Vagina (tissue), 2 donors: ENCODE measurements around the gene SLC10A7. TPM values are rescaled to one million over a fixed set of nuclear protein-coding genes. Genes with fewer than 3 reads are reported as not detected.

Source experiments
- DNase-seq, 2 donors: peaks; one replicate each; pipeline ENCODE4 v3.0.0-alpha.2; 2017; ENCODE audit errors: extremely low spot score in 2 of 2
- H3K27ac ChIP-seq: fragments of 200-600 bp; sonication (generic); one replicate; pipeline ENCODE4 v1.5.1; 2019
- H3K27me3 ChIP-seq: fragments of 200-600 bp; sonication (generic); one replicate; pipeline ENCODE4 v1.5.1; 2019
- H3K36me3 ChIP-seq, 2 donors: fragments of 200-600 bp; sonication (generic); one replicate each; pipeline ENCODE4 v1.5.1; 2017 to 2019
- H3K4me1 ChIP-seq: fragments of 200-600 bp; sonication (generic); one replicate; pipeline ENCODE4 v1.5.1; 2019
- H3K4me3 ChIP-seq, 2 donors: fragments of 200-600 bp; sonication (generic); 1 replicate in 1 of 2; 2 replicates in 1 of 2; pipeline ENCODE4 v1.5.1; 2016 to 2019
- H3K9me3 ChIP-seq: fragments of 200-600 bp; sonication (generic); one replicate; pipeline ENCODE4 v1.5.1; 2019
- POLR2A ChIP-seq, 2 donors: fragments of 450-650 bp; IDR thresholded peaks; one replicate each; pipeline ENCODE4 v1.6.1; 2017; ENCODE audit warnings: antibody characterized with exemption in 2 of 2, mild to moderate bottlenecking in 2 of 2, moderate library complexity in 2 of 2
- POLR2AphosphoS5 ChIP-seq, 2 donors: sonication (generic); formaldehyde crosslinking; IDR thresholded peaks; one replicate each; pipeline ENCODE4 v1.9.0; 2017; ENCODE audit warnings: antibody characterized with exemption in 2 of 2, mild to moderate bottlenecking in 2 of 2, low read depth in 1 of 2; ENCODE audit not compliant: insufficient read depth in 1 of 2
- intact Hi-C: fragments of 100-400 bp; cut with DNase I; formaldehyde crosslinking; loops from one replicate; pipeline ENCODE4 v1.15.1; 2023
- total RNA-seq: library from RNA; depleted of rRNA; stranded (reverse); fragments of >200 nt; gene quantifications from one replicate; pipeline ENCODE4 v1.2.3, GENCODE V29; 2016
- TF ChIP-seq, protein P1 (sequence below), 3 experiments: fragments of 450-650 bp in 2 of 3; fragments of 200-600 bp in 1 of 3; sonication (generic) in 1 of 3; IDR thresholded peaks; one replicate each; pipeline ENCODE4 v1.5.1; 2017 to 2019; ENCODE audit warnings: antibody characterized with exemption in 3 of 3, mild to moderate bottlenecking in 2 of 3, moderate library complexity in 2 of 3

Gene SLC10A7
- total RNA-seq, 1 donor from 2014 or later, result 14.2 TPM

DNA sequence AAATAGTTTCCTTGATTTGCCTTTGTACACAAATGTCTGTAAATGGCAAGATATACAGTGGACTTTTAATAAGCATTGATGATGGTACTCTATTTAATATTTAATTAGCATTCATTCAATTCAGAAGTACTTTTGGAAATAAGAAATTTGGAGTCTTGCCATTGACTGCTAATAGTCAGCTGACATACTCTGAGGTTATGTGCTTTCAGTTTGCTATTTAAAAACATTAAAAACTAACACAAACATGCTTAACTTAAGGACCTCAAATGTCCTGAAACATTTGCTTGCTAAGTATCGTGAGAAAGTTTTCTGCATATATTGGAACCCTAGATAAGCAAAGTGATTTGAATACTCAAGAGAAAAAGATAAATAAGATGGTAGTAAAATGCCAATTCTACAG, 242.8 kb downstream of the SLC10A7 start:
- H3K4me1 ChIP-seq, result peaks cover 8% of the 10 kb centered on the region
- H3K9me3 ChIP-seq, result no peaks in the 10 kb centered on the region
- TF ChIP-seq POLR2AphosphoS5 (IDR thresholded peaks at IDR 0.05; ENCODE audit: insufficient read depth in 1 of 2, low read depth in 1 of 2) (no peak), POLR2A (IDR thresholded peaks at IDR 0.05) (no peak)
- TF ChIP-seq, protein P1, sequence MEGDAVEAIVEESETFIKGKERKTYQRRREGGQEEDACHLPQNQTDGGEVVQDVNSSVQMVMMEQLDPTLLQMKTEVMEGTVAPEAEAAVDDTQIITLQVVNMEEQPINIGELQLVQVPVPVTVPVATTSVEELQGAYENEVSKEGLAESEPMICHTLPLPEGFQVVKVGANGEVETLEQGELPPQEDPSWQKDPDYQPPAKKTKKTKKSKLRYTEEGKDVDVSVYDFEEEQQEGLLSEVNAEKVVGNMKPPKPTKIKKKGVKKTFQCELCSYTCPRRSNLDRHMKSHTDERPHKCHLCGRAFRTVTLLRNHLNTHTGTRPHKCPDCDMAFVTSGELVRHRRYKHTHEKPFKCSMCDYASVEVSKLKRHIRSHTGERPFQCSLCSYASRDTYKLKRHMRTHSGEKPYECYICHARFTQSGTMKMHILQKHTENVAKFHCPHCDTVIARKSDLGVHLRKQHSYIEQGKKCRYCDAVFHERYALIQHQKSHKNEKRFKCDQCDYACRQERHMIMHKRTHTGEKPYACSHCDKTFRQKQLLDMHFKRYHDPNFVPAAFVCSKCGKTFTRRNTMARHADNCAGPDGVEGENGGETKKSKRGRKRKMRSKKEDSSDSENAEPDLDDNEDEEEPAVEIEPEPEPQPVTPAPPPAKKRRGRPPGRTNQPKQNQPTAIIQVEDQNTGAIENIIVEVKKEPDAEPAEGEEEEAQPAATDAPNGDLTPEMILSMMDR (IDR thresholded peaks at IDR 0.05), result no peak
- no peak overlapping the region for H3K4me3 ChIP-seq
- intact Hi-C loops, result no loop called here
- no peak for DNase-seq
- no peak overlapping the region for H3K27ac ChIP-seq
- H3K36me3 ChIP-seq, result no peaks in the 10 kb centered on the region
- no peaks in the 10 kb centered on the region for H3K27me3 ChIP-seq

DNA sequence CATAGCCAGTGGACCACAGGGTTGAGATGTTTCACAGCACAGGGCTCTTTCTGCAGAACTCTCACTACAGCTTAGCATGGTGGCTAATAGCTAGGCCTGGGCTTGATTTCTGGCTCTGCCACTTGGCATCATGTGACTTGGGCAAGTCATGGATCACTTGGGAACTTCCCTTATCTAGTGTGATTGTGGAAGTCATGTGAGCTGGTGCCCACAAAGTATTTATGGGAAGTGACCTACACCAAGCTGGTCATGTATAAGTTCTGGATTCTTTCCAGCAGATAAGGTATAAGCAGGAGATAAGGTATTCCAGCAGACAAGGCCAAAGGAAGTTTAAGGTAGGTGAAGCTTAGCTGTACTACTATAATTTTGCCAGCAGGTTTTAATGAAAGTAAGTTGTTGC, 246.4 kb downstream of the SLC10A7 start:
- Histone ChIP-seq H3K27me3 (no peaks in the 10 kb centered on the region), H3K36me3 (no peaks in the 10 kb centered on the region), H3K4me3 (no peak overlapping the region), H3K9me3 (no peaks in the 10 kb centered on the region), H3K27ac (no peak overlapping the region), H3K4me1 (peaks cover 8% of the 10 kb centered on the region)
- no peak for DNase-seq
- intact Hi-C loops, result no loop called here
- TF ChIP-seq, protein P1 (IDR thresholded peaks at IDR 0.05), result no peak
- TF ChIP-seq POLR2AphosphoS5 (IDR thresholded peaks at IDR 0.05; ENCODE audit: insufficient read depth in 1 of 2, low read depth in 1 of 2), result no peak
- TF ChIP-seq POLR2A (IDR thresholded peaks at IDR 0.05), result no peak

DNA sequence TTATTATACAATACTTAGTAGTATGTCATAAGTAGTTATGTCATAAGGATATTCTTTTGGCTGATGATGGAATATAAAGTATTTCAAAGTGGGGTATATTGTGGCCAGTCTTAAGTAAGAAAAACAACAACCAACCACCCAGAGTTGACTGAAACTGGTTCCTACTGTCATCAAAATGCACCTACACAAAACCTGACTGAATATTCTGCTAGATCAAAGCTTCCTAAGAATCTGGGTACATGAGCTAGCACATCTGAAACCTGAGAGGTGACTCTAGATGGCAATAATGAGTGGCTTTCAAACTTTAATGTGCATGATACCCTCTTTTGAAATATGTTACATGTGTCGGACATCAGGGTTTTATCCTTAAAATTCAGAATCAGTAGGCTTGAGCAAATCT, 247.0 kb downstream of the SLC10A7 start:
- Histone ChIP-seq H3K36me3 (no peaks in the 10 kb centered on the region), H3K27ac (no peak overlapping the region), H3K4me1 (peaks cover 7% of the 10 kb centered on the region), H3K27me3 (no peaks in the 10 kb centered on the region), H3K9me3 (no peaks in the 10 kb centered on the region), H3K4me3 (no peak overlapping the region)
- DNase-seq, result no peak
- TF ChIP-seq, protein P1 (IDR thresholded peaks at IDR 0.05), result no peak
- no peak for TF ChIP-seq POLR2A (IDR thresholded peaks at IDR 0.05)
- no peak for TF ChIP-seq POLR2AphosphoS5 (IDR thresholded peaks at IDR 0.05; ENCODE audit: insufficient read depth in 1 of 2, low read depth in 1 of 2)
- intact Hi-C loops, result no loop called here

DNA sequence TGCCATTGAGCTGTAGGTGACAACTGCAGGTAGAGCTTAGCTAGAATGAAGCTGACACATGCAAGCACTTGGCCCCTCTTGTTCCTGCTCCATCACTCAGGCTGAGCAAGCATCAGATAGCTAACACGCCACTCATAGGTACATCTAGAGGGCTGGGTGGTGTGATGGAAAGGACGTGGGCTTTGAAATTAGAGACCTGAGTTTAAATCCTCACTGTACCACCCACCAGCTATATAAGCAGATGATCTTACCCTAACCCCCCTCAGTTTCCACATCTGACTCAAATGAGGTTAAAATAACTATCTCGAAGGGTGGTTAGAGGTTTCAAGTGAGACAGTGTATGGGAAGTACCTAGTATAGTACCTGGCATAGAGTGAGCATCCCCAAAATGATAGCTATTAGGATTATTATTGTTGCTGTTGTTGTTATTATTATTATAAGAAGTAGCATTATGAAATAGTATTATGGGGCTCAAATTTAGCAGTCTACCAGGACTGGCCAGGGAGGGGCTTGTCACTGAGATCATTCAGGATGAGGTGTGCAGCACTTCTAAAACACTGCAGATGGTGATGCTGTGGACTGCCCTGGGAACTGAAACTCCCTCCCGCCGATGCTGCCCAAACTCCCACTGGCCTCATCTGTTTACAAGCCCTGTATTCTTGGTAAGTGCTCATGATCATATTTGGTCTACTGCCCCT, 248.4 kb downstream of the SLC10A7 start:
- intact Hi-C loops, result no loop called here
- Histone ChIP-seq H3K4me3 (no peak overlapping the region), H3K4me1 (no peaks in the 10 kb centered on the region), H3K36me3 (no peaks in the 10 kb centered on the region), H3K9me3 (no peaks in the 10 kb centered on the region), H3K27ac (no peak overlapping the region), H3K27me3 (no peaks in the 10 kb centered on the region)
- DNase-seq, result no peak
- TF ChIP-seq, protein P1 (IDR thresholded peaks at IDR 0.05), result no peak
- no peak for TF ChIP-seq POLR2AphosphoS5 (IDR thresholded peaks at IDR 0.05; ENCODE audit: insufficient read depth in 1 of 2, low read depth in 1 of 2)
- TF ChIP-seq POLR2A (IDR thresholded peaks at IDR 0.05), result no peak

DNA sequence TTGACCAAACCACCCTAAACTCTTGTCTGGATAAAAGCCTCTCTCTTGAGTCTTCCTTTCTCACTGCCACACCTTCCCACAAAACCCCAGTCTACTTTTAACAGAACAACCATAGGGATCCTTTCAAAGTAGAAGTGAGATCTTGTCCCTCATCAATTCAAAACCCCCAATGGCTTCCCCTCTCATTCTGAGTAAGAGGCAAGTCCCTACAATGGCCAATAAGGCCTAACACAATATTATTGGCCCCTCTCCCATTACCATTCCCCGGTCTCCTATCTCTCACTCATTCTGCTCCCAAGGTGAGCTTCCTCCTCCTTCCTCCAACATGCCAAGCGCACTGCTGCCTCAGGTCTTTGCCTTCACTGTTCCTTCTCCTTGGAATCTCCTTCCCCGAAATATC, 250.3 kb downstream of the SLC10A7 start:
- Histone ChIP-seq H3K9me3 (no peaks in the 10 kb centered on the region), H3K36me3 (no peaks in the 10 kb centered on the region), H3K27ac (no peak overlapping the region), H3K4me3 (no peak overlapping the region), H3K27me3 (no peaks in the 10 kb centered on the region), H3K4me1 (no peaks in the 10 kb centered on the region)
- TF ChIP-seq POLR2A (IDR thresholded peaks at IDR 0.05), result no peak
- no peak for TF ChIP-seq POLR2AphosphoS5 (IDR thresholded peaks at IDR 0.05; ENCODE audit: insufficient read depth in 1 of 2, low read depth in 1 of 2)
- TF ChIP-seq, protein P1 (IDR thresholded peaks at IDR 0.05), result no peak
- intact Hi-C loops, result no loop called here
- no peak for DNase-seq
